Thoracic aorta endothelial cell (primary cell): ENCODE data around the gene CCZ1. TPM values are rescaled to one million over a fixed set of nuclear protein-coding genes. Genes with fewer than 3 reads are reported as not detected.

Experiments
- small RNA-seq: library from RNA; depleted of rRNA; stranded (forward); fragments of <200 nt; gene quantifications from one replicate; pipeline ENCODE3, GENCODE V24; 2012
- total RNA-seq: library from RNA; depleted of rRNA; stranded (reverse); fragments of >200 nt; gene quantifications from 2 replicates; pipeline ENCODE4 v1.2.3, GENCODE V29; 2012

Gene CCZ1
- 111 and 113 TPM in 2 replicates for total RNA-seq

DNA sequence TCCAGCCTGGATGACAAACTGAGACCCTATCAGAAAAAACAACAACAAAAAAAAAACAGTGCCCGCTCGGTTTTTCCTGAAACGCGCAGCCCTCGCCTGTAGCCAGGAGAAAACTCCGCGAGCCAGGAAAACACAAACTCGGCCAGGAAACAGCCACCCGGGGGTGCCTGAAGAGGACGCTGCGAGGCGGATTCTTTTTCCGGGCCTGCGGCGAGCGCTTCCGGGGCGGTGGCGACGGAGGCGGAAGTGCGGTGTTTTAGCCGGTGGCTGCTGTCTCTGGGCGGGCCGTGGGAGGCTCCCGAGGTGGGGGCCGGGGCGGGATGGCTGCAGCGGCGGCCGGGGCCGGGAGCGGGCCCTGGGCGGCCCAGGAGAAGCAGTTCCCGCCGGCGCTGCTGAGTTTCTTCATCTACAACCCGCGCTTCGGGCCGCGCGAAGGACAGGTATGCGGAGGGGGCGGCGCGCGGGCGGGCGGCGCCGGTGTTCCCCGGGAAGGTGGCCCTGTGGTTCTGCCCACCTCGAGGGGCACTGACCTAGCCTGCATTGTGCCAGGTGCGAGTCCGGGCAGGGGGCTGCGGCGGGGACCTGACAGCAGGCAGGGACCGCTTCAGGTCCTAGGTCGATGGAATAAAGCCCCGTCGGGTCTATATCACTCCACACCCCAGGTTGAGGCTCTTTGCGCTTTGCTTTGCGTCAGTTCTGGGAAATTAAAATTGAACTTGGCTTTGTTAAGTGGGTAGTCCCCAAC lies at the start of gene CCZ1:
Gene CCZ1 (plus strand): TSS at position 254 of the 745 bp plus-strand sequence. CDS start 67 bp downstream, at position 321.

DNA sequence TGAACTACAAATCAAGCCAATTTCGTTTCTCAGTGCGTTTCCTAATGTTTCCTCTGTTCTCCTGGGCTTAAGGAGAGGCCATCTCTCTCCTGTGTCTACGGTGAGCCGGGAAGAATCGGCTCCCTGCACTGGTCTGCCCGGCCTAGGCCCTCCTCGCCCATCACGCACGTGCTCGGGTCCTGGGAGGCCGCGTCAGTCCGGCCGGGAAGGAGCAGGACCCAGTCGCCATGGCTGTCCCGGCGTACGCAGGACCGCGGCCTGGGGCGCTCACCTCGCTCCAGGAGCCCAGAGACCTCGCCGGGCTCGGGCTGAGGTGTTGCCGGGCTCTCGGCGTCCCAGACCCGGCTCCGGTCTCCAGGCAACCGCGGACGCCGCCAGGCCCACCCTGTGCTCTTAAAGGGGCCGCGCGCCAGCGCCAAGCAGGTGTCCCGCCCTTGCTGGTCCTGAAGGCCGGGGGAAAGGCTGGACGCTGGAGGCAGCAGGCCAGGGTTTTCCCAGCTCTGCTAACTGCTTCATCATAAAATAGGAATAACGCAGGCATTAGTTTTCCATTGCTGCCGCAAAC lies 71.9 kb downstream of the CCZ1 start, which contains the start of gene RSPH10B:
Gene RSPH10B (minus strand): TSS at position 343 of the 565 bp plus-strand sequence. CDS start 3,573 bp downstream, outside the sequence.

Small RNA genes lying within 50 kb of the gene (small RNA-seq; reads per million reads assigned to genes)
- gene RN7SL556P, result not detected

Other genes starting within 250 kb of the CCZ1 start
- gene RNF216, start 117.1 kb upstream of the CCZ1 start, total RNA-seq, result 46.1 and 48.9 TPM in 2 replicates
- not detected in 2 replicates for gene OCM, start 17.9 kb upstream of the CCZ1 start, total RNA-seq
- gene RSPH10B, start 72.0 kb downstream of the CCZ1 start, total RNA-seq, result 0.53 TPM in 1 of 2 replicates, not detected in the other
- gene PMS2, start 110.3 kb downstream of the CCZ1 start, total RNA-seq, result 22.1 and 25.1 TPM in 2 replicates
- 65.4 and 75.0 TPM in 2 replicates for gene AIMP2, start 110.5 kb downstream of the CCZ1 start, total RNA-seq
- gene ANKRD61, start 132.6 kb downstream of the CCZ1 start, total RNA-seq, result 0.22 TPM in 1 of 2 replicates, not detected in the other
- 116 and 198 TPM in 2 replicates for gene EIF2AK1, start 160.4 kb downstream of the CCZ1 start, total RNA-seq
- 9.4 and 11.3 TPM in 2 replicates for gene USP42, start 206.2 kb downstream of the CCZ1 start, total RNA-seq